Activated T-cell treated with anti-CD3 and anti-CD28 coated beads for 48 hours (primary cell): ENCODE data around the gene PAQR5.
"Not testable (repeated sequence)": the region's sequence is repeated elsewhere in the genome, so short reads cannot be mapped to it uniquely, and the experiment has no call there.

ENCODE experiments used
- DNase-seq: peaks from one replicate; pipeline ENCODE4 v3.0.0-alpha.2; 2020; ENCODE audit warnings: low read depth

The PAQR5 gene

GRCh38 chr15:69293741-69294615 lies 4.7 kb upstream of the PAQR5 start:
- no peak for DNase-seq

DNA sequence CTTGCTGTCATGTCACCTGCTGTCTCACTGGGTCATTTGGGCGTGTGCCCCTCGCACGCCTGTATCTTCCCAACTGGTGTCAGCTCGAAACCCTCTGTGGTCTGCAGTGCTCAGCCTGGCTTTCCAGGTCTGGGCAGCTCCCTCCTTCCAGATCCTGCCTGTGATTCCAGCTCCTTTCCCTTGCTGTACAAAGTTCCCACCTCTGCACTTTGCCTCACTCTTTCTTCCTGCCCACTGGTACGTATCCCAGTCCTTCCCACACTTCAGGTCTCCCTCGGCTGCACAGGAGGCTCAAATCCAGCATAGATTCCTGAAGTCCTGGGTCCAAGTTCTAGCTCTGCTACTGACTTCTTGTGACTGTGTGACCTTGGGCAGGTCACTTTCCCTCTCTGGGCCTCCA lies 2.1 kb upstream of the PAQR5 start:
- DNase-seq: no peak

DNA sequence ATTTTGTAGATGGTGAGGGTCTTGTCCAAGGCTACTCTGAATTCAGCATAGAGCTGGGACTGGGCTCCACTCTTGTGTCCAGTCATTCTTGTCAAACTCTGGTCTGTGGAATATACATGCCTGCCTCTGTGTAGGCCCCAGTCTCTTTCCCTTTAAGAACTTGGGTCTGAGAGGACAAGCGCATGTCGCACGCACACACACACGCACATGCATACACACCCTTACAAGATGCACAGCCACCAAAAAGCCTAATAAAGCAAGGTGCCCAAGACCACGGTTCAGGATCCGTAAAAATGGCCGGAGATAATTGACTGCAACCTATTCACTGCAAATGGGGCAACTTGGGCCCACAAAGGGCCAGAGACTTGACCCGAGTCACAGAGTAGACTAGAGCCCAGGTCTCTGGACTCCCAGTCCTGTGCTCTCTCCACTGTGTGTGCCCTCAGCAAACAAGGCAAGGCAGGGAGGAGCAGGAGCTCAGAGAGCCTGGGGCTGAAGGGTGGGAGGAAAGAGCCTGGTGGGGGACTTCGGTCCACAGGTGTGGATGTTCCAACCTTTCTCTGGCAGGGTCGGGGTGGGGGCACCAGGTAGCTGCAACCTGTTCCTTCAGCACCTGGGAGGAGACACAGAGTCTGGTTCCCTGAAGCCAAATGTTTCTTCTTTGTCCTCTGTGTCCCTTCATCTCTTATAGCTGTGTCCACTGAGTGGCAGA lies 914 bp upstream of the PAQR5 start:
- no peak for DNase-seq

DNA sequence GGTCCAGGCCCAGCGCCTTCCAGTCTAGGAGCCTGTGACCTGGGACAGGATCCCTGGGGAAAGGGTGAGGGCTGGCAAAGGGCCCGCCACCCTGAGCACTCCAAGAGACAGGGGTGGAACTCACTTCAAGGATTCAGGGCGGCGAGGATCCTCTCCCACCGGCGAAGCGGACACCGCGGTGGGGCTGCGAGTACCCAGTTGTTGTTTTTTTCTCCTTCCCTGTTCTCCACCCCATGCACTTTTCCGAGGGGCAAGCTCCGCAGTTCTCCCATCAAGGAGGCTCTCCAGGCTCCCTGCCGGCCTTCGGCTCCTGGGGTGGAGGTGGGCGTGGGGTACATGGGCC lies 387 bp upstream of the PAQR5 start:
- no peak for DNase-seq

DNA sequence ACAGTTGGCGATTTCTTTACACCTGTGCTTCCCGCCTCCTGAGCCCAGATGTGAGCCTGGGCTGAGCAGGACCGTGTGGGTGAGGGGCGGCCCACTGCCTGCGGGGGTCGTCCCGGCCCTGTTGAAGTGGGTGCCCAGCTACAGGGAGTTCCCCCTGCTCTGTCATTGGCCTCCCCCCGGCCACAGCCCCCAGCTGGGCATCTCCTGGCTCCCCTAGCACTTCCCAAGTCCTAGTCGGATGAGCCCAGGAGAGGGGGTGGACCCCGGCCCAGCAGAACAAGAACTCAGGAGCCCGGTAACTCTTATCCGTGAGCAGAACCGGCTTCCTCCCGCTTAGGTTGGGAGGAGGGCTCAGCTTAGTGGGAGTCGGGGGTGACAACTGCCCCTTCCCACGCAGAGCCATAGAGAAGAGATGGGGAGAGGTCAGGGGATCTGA lies 757 bp downstream of the PAQR5 start:
- DNase-seq: no peak

GRCh38 chr15:69299943-69300588 lies 1.4 kb downstream of the PAQR5 start:
- DNase-seq: no peak

GRCh38 chr15:69301101-69301500 lies 2.4 kb downstream of the PAQR5 start:
- DNase-seq: not testable (repeated sequence)

GRCh38 chr15:69302087-69302486 lies 3.4 kb downstream of the PAQR5 start:
- not testable (repeated sequence) for DNase-seq

- no peak for DNase-seq
These were observed 4.2 kb downstream of the PAQR5 start for GRCh38 chr15:69302929-69303328.

GRCh38 chr15:69303337-69304181 lies 4.8 kb downstream of the PAQR5 start:
- DNase-seq: no peak

DNA sequence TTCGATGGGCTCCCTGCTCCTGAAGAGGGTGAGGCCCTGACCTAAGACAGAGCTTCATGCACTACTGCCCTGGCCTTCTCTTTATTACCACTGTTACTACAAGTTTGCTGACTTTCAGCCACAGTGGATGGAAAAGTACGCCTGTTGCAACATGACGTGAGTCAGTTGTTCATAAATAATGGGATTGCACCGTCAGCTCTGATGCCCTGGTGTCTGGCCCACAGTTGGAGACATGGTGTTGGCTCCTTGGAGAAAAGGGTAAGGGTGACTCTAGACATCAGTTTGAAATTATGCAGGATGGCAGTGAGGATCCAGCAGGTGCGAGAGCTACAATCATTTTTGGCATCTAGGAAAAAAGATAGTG lies 5.5 kb downstream of the PAQR5 start:
- no peak for DNase-seq

DNA sequence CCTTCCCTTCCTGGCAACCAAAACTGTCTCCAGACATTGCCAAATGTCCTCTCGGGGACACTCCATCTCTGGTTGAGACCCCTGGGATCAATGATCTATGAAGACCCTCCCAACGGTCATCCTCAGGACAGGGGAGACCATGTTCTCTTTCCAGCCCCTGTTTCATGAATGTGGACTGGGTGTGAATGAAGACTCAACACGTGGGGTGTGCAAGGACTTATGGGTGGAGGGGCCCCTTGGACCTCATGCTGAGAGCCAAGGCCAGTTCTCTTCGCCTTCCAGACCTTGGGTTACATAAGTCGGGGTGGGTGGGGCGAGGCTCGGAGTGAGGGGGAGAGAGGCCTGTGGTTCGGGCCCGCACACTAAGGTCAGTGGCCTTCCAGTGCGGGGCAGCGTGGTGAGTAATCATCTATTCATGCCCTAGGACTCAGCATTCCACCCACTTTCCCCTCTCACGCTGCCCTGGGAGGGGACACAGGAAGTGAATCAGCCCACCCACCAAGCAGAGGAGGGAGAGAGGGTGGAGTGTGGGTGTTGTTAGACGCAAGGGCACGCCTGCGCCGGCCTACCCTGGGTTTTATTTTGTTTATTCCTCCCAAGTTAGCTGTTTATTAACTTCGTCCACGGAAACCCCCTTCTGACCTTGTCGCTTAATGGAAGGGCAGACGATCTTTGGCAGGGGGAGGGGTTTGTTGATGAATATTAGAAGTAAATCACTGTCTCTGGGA lies 6.7 kb downstream of the PAQR5 start:
- no peak for DNase-seq

DNA sequence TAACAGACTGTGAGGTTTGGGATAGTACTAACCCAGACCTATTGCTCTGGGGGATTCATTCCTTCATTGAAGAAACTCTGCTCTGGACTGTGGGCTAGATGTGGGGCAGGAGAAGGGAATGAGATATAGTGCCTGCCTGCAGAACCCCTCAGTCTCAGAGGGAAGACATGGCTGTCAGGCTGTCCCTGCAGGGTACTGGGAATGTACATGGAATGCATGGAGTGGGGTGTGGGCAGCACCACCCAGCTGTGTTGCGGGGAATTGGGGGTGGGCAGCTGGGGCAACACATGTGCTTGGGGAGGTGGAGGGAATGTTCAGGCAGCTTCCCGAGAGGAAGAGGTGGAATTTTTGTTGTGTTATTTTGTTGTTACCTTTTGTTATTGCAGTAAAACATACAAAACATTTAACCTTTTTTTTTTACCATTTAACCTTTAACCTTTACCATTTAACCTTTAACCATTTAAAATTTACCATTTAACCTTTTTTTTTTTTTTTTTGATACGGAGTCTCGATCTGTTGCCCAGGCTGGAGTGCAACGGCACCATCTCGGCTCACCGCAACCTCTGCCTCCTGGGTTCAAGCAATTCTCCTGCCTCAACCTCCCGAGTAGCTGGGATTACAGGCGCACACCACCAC lies 7.3 kb downstream of the PAQR5 start:
- no peak for DNase-seq

- DNase-seq: no peak
These were observed 9.2 kb downstream of the PAQR5 start for GRCh38 chr15:69307939-69308338.

- no peak for DNase-seq
These were observed 10.2 kb downstream of the PAQR5 start for GRCh38 chr15:69308949-69309348.

- DNase-seq: no peak
These were observed 12.6 kb downstream of the PAQR5 start for GRCh38 chr15:69311319-69311721.

- no peak for DNase-seq
These were observed 14.8 kb downstream of the PAQR5 start for GRCh38 chr15:69313432-69314000.

DNA sequence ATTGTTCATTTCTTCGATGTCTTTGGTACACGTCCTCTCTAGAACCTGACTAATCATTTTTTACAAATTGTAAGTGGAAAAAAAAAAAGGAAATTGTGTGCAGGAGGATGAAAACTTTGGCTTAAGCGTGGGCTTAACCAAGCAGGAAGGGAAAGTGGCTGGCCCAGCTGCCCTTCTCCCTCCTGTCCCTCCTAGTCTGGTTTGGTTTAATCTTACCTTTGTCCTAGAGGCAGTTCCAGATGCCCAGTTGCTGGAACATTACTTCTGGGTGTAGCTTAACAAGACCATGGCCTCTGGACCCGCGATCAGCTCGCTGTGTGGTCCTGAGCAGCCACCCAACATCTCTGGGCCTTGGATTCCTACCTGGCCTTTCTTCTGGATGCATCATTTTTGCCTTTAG lies 15.4 kb downstream of the PAQR5 start:
- DNase-seq: no peak

DNA sequence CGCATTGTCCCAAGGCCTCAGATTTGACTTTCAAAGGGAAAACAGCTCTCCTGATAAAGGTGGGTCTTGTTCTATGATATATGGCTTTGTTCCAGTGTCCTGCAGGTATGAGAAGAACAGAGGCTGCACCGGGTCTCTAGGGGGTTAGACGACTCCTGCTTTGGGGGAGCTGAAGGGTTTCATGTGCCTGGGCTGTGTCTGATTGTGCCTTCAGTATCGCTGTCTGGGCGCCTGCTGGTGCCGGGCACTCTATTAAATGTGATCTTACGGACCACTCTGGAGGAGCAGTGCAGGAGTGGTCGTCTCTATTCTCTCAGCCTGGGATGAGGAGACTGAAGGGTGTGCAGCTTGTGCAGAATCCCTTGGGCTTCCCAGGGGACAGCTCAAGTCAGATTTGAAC lies 16.0 kb downstream of the PAQR5 start:
- DNase-seq: no peak

DNA sequence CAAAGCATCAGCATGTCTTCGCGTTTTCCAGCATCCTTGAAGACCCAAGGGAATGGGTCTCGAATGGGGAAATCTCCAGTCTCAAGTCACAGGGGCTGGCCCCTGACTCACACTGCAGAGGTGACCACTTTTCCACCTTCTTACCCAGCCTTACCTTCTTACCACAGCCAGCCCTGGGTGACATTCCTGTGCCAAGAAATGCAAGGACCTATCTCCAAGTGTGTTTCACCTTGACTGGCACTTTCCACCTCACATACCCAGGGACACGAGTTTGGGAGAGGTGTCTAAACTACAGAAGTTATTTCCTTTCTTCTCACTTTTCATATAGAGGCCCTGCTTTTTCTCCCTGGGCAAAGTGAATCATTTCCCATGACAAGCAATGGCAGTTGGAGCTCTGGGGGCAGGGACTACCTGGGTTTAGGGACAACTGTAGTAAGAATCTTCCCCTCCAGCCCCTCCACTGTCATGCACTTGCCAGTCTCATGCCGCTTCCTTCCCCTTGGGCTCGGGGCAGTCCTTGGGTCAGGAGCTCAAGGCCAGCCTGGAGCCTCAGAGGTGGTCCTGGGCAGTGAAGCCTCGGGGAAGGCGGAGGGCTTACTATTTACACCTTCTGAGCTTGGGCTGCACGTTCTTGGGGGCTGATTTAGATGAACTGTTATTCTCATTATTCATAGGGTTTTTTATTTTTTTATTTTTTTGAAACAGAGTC lies 16.8 kb downstream of the PAQR5 start:
- no peak for DNase-seq
